Fibroblast of the aortic adventitia (primary cell): ENCODE data around the gene PRKD1. TPM values are rescaled to one million over a fixed set of nuclear protein-coding genes. Genes with fewer than 3 reads are reported as not detected.

ENCODE experiments used
- DNase-seq: peaks from one replicate; pipeline ENCODE4 v3.0.0-alpha.2; 2010; ENCODE audit warnings: low read depth
- H3K4me3 ChIP-seq: 2 replicates; pipeline ENCODE4 v1.5.1; 2011; ENCODE audit warnings: low read depth, mild to moderate bottlenecking, control low read depth, low read length, moderate library complexity
- CTCF ChIP-seq: IDR thresholded peaks from 2 replicates; pipeline ENCODE4 v1.5.1; 2011; ENCODE audit warnings: mild to moderate bottlenecking, low read length, control low read depth, inconsistent platforms; ENCODE audit not compliant: insufficient read depth
- total RNA-seq: library from RNA; depleted of rRNA; stranded (reverse); fragments of >200 nt; gene quantifications from 2 replicates; pipeline ENCODE4 v1.2.3, GENCODE V29; 2012; ENCODE audit warnings: low replicate concordance

PRKD1 gene
- total RNA-seq, 1 donor: 11.5 TPM

DNA sequence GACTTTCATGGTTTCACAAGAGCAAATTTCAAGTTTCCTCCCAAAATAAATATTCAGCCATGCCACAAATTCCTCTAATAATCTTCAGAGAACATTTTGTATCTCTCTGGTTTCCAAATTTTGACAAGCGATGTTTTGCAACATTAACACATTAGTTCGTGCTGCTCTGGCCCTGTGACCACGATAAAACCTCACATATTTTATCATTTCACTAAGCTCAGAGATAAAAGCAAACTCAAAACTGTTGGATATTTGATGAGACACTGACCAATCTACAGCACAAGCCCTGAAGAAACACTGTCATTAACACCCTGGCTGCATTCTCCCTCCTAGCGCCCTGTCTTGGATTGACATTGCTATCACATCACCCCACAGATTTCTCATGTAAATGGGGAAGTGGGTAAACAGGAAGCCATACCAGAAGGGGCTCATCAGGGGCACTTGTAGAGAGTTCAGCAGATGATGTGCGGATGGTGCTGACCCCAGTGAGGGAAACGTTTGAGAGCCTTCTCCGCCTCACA is 264.3 kb downstream of the PRKD1 start:
- no peak overlapping the region for H3K4me3 ChIP-seq
- no peak for TF ChIP-seq CTCF
- DNase-seq: peak; percentile 11

GRCh38 chr14:29654901-29655550 is 272.6 kb downstream of the PRKD1 start:
- no peak for TF ChIP-seq CTCF
- DNase-seq: peak; percentile 32
- H3K4me3 ChIP-seq: no peak overlapping the region

DNA sequence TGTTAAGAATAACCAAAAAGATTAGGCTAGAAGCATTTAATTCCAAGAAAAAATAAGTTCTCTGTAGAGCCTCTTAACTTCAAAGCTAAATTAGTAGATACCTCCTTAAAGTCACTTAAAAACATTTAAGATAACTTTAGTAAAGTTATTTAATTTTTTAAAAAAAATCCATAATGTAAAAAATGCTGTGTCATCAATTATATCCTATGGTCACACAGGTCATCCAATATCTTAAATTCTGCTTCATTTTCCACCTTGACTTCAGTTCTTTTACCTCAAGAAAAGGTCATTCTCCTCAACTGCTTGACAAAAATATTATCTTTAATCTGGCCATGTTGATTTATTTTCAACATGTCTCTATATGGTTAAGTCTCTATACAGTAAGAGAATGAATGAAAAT is 274.3 kb downstream of the PRKD1 start:
- no peak for TF ChIP-seq CTCF
- DNase-seq: no peak
- no peak overlapping the region for H3K4me3 ChIP-seq

GRCh38 chr14:29652571-29652970 is 275.1 kb downstream of the PRKD1 start:
- no peak overlapping the region for H3K4me3 ChIP-seq

DNA sequence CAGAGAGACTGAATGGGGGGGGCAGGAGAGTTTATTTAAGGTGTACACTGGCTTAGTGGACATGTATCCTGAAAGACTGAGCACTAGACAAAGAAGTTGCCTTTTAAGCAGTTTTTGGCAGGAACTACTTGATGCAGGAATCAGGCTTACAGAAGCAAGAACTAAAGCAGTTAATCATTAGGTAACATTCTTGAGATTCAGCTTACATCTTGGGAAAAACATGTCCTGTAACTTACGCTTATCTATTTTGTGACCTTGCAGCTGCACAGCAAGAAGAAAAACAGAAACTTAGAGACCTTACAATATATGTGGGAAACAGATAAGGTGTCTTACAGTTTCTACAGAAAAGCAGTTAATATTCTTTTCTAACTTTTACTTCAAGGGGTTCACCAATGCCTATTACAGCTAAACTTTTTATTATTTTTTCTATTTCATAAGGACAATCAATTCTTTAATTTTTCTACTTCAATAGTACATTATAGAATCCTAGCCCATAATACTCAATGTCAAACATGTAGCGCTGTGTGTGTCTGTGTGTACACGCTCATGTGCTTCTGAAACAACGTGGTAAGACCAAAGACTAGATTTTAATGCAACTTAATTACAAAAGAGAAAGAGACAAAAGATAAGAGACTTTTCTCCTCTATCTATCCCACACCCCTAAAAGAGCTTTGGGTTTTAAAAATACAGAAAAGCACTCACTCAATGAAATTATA is 276.9 kb downstream of the PRKD1 start:
- H3K4me3 ChIP-seq: no peak overlapping the region
- DNase-seq: no peak
- TF ChIP-seq CTCF: no peak

More at GRCh38 chr14:29652571-29652970, 275.1 kb downstream of the PRKD1 start:
- DNase-seq: peak; percentile 58
- no peak for TF ChIP-seq CTCF

DNA sequence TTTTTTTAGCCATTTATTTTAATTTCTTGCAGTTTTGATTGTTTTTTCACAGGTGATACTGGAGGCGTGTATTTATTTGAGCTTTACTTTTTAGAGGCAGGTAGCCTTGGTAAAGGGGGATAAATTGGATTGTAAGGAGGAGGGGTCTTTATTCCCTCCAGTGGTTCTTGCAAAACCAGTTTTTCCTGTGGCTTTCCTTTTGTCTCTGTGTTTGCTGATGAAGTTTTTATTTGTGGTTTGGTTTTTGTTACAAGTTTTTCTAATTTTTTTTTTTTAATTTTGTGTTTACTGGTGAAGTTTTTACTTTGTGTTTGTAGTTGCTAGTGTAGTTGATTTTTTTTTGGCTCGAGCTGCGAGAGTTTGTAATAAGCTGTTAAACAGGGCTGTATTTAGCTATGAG is 278.5 kb downstream of the PRKD1 start:
- DNase-seq: no peak
- no peak overlapping the region for H3K4me3 ChIP-seq
- no peak for TF ChIP-seq CTCF
